SK-N-MC (cell line): ENCODE measurements around the gene ASB15.

Source experiments
- DNase-seq: peaks from one replicate; pipeline ENCODE4 v3.0.0-alpha.2; 2011; ENCODE audit warnings: low read depth, low spot score
- H3K27ac ChIP-seq: fragments of 200-600 bp; sonication (generic); 2 replicates; pipeline ENCODE4 v1.5.1; 2016; ENCODE audit warnings: mixed run types
- H3K36me3 ChIP-seq: fragments of 200-600 bp; sonication (generic); 2 replicates; pipeline ENCODE4 v1.6.1; 2017; ENCODE audit warnings: antibody characterized with exemption, low read length, mixed read lengths; ENCODE audit not compliant: insufficient read depth
- H3K4me3 ChIP-seq: fragments of 200-600 bp; sonication (generic); 2 replicates; pipeline ENCODE4 v1.5.1; 2016
- H3K9ac ChIP-seq: fragments of 200-600 bp; sonication (generic); 2 replicates; pipeline ENCODE4 v1.8.0; 2017; ENCODE audit warnings: mixed run types, mixed read lengths; ENCODE audit not compliant: insufficient read length
- H3K9me3 ChIP-seq: fragments of 200-600 bp; sonication (generic); 2 replicates; pipeline ENCODE4 v1.6.1; 2017; ENCODE audit warnings: low read depth, mild to moderate bottlenecking, antibody characterized with exemption, low read length, moderate library complexity, mixed read lengths
- EZH2 ChIP-seq: fragments of 200-600 bp; sonication (generic); IDR thresholded peaks from one replicate; pipeline ENCODE4 v1.6.1; 2017; ENCODE audit warnings: antibody characterized with exemption
- FOXP2 ChIP-seq: optimal IDR thresholded peaks from 2 replicates; pipeline ENCODE3; 2011; ENCODE audit warnings: mild to moderate bottlenecking, moderate library complexity; ENCODE audit not compliant: insufficient read depth; ENCODE audit errors: extremely low read length, control extremely low read depth
- POLR2AphosphoS5 ChIP-seq: IDR thresholded peaks from 2 replicates; pipeline ENCODE4 v1.6.1; 2012; ENCODE audit warnings: mild to moderate bottlenecking, low read depth, low read length, borderline replicate concordance

Gene ASB15

GRCh38 chr7:123662293-123662692, 60.7 kb downstream of the ASB15 start:
- Histone ChIP-seq H3K4me3 (no peak overlapping the region), H3K9me3 (no peaks in the 10 kb centered on the region), H3K9ac (no peak overlapping the region), H3K36me3 (no peaks in the 10 kb centered on the region), H3K27ac (no peak overlapping the region)
- TF ChIP-seq FOXP2: no peak
- no peak for DNase-seq

DNA sequence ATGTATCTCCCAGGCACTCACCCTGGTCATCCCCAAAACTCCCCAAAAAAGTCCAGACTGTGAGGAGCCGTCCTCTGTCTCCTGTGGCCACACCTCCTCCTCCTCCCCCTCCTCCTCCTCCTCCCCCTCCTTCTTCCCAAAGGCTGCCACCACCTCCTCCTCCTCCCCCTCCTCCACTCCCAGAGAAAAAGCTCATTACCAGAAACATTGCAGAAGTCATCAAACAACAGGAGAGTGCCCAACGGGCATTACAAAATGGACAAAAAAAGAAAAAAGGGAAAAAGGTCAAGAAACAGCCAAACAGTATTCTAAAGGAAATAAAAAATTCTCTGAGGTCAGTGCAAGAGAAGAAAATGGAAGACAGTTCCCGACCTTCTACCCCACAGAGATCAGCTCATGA, 61.1 kb downstream of the ASB15 start:
- H3K36me3 ChIP-seq: no peaks in the 10 kb centered on the region
- no peaks in the 10 kb centered on the region for H3K9me3 ChIP-seq
- no peak overlapping the region for H3K27ac ChIP-seq
- DNase-seq: no peak
- no peak for TF ChIP-seq POLR2AphosphoS5
- TF ChIP-seq FOXP2: no peak
- no peak for TF ChIP-seq EZH2
- H3K9ac ChIP-seq: no peak overlapping the region
- H3K4me3 ChIP-seq: no peak overlapping the region

DNA sequence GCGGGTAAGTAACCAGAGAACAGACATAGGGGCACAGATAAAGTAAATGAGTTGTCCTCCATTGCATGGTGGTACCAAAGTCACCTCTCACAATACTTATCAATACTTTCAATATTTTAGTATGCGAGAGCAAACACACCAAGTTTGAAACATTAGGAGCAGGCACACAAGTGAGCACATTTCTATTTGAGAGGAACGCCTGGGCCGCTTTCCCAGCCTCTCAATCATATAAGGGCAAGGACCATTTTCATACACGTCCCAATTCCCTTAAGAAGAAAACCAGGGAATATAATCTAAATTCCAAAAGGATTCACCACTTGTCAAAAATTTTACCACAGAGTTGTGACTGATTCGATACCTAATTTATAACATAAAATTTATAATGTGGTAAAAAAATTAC, 61.6 kb downstream of the ASB15 start:
- no peak for DNase-seq
- H3K36me3 ChIP-seq: no peaks in the 10 kb centered on the region
- no peak overlapping the region for H3K27ac ChIP-seq
- no peak overlapping the region for H3K4me3 ChIP-seq
- TF ChIP-seq EZH2 (no peak), POLR2AphosphoS5 (no peak), FOXP2 (no peak)
- no peaks in the 10 kb centered on the region for H3K9me3 ChIP-seq
- no peak overlapping the region for H3K9ac ChIP-seq

- no peak for DNase-seq
- Histone ChIP-seq H3K4me3 (no peak overlapping the region), H3K9me3 (no peaks in the 10 kb centered on the region), H3K9ac (no peak overlapping the region), H3K27ac (no peak overlapping the region), H3K36me3 (no peaks in the 10 kb centered on the region)
- no peak for TF ChIP-seq POLR2AphosphoS5
- no peak for TF ChIP-seq FOXP2
- TF ChIP-seq EZH2: no peak
Observed at GRCh38 chr7:123665157-123665556, 63.5 kb downstream of the ASB15 start.

- Histone ChIP-seq H3K36me3 (no peaks in the 10 kb centered on the region), H3K4me3 (no peak overlapping the region), H3K27ac (no peak overlapping the region), H3K9me3 (no peaks in the 10 kb centered on the region), H3K9ac (no peak overlapping the region)
- DNase-seq: no peak
- TF ChIP-seq FOXP2: no peak
- no peak for TF ChIP-seq EZH2
- no peak for TF ChIP-seq POLR2AphosphoS5
Observed at GRCh38 chr7:123665896-123666295, 64.3 kb downstream of the ASB15 start.

DNA sequence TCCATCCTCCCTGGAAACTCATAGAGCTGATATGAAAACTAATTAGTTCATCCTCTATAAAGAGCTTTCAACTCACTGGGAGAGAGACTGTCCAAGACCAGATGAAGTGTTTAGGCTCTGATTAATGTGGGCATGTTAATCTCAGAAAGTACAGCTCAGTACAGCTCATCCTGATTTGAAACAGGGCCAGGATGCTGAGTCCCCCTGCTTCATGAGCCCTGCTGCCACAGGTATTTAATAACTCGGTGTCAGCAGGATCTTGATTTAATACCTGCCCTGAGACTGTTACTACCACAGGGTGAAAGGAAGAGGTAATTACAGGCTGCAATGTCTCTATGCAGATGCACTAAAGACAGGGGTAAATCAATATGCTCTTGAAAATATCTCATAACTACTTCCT, 64.9 kb downstream of the ASB15 start:
- Histone ChIP-seq H3K4me3 (no peak overlapping the region), H3K9me3 (no peaks in the 10 kb centered on the region), H3K27ac (no peak overlapping the region), H3K9ac (no peak overlapping the region), H3K36me3 (no peaks in the 10 kb centered on the region)
- no peak for DNase-seq
- TF ChIP-seq POLR2AphosphoS5 (no peak), FOXP2 (no peak), EZH2 (no peak)

- Histone ChIP-seq H3K4me3 (no peak overlapping the region), H3K9ac (no peak overlapping the region), H3K27ac (no peak overlapping the region), H3K9me3 (no peaks in the 10 kb centered on the region), H3K36me3 (no peaks in the 10 kb centered on the region)
- TF ChIP-seq FOXP2: no peak
- no peak for TF ChIP-seq POLR2AphosphoS5
- TF ChIP-seq EZH2: no peak
- DNase-seq: no peak
Observed at GRCh38 chr7:123669485-123669884, 67.9 kb downstream of the ASB15 start.

DNA sequence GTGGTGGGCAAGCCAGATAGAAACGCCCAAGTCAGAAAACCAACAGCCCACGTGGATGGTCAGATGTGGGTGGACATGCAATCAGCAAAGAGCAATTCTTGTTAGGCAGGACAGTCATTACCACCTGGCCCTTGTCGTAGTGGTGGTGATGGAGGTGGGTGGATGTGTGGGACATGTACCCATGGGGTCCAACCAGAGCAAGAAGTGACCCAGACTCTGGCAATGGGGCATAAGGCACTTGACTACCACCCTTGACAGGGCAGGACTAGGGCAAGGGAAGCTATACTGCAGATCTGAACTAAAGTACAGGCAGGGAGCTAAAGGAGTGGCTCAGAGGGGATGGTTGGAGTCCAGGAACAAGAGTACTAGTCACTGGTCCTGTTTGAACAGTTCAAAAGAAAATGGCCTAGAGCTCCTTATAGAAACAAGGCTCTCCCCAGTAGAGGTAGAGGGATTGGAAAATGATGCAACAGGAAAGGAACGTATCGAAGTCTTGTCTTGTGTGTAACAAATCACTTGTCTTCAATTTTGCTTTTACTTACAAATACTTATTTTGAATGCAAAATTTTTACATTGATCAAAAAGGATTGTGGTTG, 71.6 kb downstream of the ASB15 start:
- H3K27ac ChIP-seq: no peak overlapping the region
- no peaks in the 10 kb centered on the region for H3K36me3 ChIP-seq
- H3K9me3 ChIP-seq: no peaks in the 10 kb centered on the region
- DNase-seq: no peak
- H3K4me3 ChIP-seq: no peak overlapping the region
- TF ChIP-seq POLR2AphosphoS5: no peak
- TF ChIP-seq FOXP2: no peak
- no peak for TF ChIP-seq EZH2
- H3K9ac ChIP-seq: no peak overlapping the region

- TF ChIP-seq EZH2 (no peak), POLR2AphosphoS5 (no peak), FOXP2 (no peak)
- Histone ChIP-seq H3K4me3 (no peak overlapping the region), H3K9ac (no peak overlapping the region), H3K36me3 (no peaks in the 10 kb centered on the region), H3K27ac (no peak overlapping the region), H3K9me3 (no peaks in the 10 kb centered on the region)
- DNase-seq: no peak
Observed at GRCh38 chr7:123673752-123674398, 72.3 kb downstream of the ASB15 start.
